ENCODE measurements around the gene GNGT2.

GNGT2 gene

DNA sequence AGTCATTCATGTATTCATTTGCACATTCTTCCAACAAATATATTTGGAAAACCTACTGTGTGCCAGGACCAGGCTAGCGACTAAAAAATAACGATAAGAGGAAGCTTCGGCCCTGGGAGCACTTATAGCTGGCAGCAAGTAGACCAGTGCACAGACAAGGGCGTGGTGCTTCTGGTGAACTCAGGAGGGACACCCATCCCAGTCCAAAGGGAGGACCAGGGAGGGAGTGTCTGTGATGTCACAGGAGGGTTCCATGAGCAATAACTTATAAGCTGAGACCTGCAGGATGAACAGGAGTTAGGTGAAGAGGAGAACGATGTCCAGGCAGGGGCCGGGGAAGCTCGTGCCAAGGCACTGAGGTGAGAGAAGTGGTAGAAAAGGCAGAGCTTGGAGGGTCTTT, 37.6 kb upstream of the GNGT2 start:
- no peak overlapping the region for H3K14ac ChIP-seq (ENCODE audit: low read length in 2 of 2)
- no peak overlapping the region for H2BK12ac ChIP-seq (ENCODE audit: low read length in 2 of 2)
- H4K91ac ChIP-seq (ENCODE audit: low read length): peak overlapping the region; percentile 20
- peaks cover 0 to 33% of the 10 kb centered on the region in 2 experiments for H3K27me3 ChIP-seq (ENCODE audit: control insufficient read depth in 1 of 2, insufficient read depth in 1 of 2, low read length in 2 of 2)
- no peaks in the 10 kb centered on the region for H3K79me1 ChIP-seq (replicated peaks; ENCODE audit: low read length, poor library complexity, severe bottlenecking)
- H4K8ac ChIP-seq (ENCODE audit: low read length): no peak overlapping the region
- H3K27ac ChIP-seq (ENCODE audit: low read length, poor library complexity, severe bottlenecking): no peak overlapping the region
- H3K9me3 ChIP-seq (ENCODE audit: control insufficient read depth, low read length): no peaks in the 10 kb centered on the region
- no peak overlapping the region for H3K4ac ChIP-seq (ENCODE audit: low read depth in 1 of 2, low read length in 2 of 2)
- H3K4me1 ChIP-seq (ENCODE audit: control insufficient read depth, insufficient read depth, low read depth, low read length): peaks cover 7% of the 10 kb centered on the region
- no peak overlapping the region for H3K4me2 ChIP-seq (ENCODE audit: low read length, poor library complexity, severe bottlenecking)
- no peak overlapping the region for H2BK15ac ChIP-seq (ENCODE audit: low read depth, poor library complexity, severe bottlenecking)
- DNase-seq: no peak
- H3K23ac ChIP-seq (ENCODE audit: low read length in 2 of 2): no peak overlapping the region
- WGBS: 93% methylated on average over 7 of the region's 7 CpGs
- no peak overlapping the region for H2BK120ac ChIP-seq (ENCODE audit: low read depth, low read length)
- no peak overlapping the region for H3K4me3 ChIP-seq (ENCODE audit: insufficient read depth in 1 of 2, low read depth in 1 of 2, low read length in 2 of 2)
- H2AFZ ChIP-seq (ENCODE audit: low read depth, low read length): no peak overlapping the region
- H2AK5ac ChIP-seq (ENCODE audit: low read length, severe bottlenecking): no peak overlapping the region
- no peak overlapping the region for H2BK5ac ChIP-seq (ENCODE audit: low read depth, low read length, poor library complexity, severe bottlenecking)
- no peak overlapping the region for H3K18ac ChIP-seq (ENCODE audit: low read depth in 1 of 2, low read length in 2 of 2)
- H3K9ac ChIP-seq (ENCODE audit: low read length): no peak overlapping the region
- H3K36me3 ChIP-seq (ENCODE audit: control insufficient read depth in 1 of 2, insufficient read depth in 2 of 2, low read depth in 1 of 2, low read length in 2 of 2): no peaks in the 10 kb centered on the region

DNA sequence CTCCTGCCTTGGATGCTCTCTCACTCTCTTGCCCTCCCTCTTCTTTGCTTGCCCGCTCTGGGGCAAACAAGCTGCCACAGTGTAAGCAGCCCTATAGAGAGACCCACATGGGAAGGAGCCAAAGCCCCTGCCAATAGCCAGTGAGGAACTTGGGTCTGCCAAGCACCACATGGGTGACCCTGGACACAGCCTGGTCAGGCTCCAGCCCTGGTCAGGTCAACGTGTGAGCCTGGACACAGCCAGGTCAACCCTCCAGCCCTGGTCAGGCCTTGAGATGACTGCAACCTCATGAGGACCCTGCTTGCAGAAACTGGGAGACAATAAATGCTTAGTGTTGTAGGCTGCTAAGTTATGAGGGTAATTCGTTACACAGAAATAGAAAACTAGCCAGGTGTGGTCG, 34.5 kb upstream of the GNGT2 start:
- Histone ChIP-seq H3K4me2 (ENCODE audit: low read length, poor library complexity, severe bottlenecking) (no peak overlapping the region), H3K36me3 (ENCODE audit: control insufficient read depth in 1 of 2, insufficient read depth in 2 of 2, low read depth in 1 of 2, low read length in 2 of 2) (no peaks in the 10 kb centered on the region), H3K9ac (ENCODE audit: low read length) (no peak overlapping the region), H2BK5ac (ENCODE audit: low read depth, low read length, poor library complexity, severe bottlenecking) (no peak overlapping the region), H2BK15ac (ENCODE audit: low read depth, poor library complexity, severe bottlenecking) (no peak overlapping the region), H3K79me1 (replicated peaks; ENCODE audit: low read length, poor library complexity, severe bottlenecking) (no peaks in the 10 kb centered on the region), H3K4me3 (ENCODE audit: insufficient read depth in 1 of 2, low read depth in 1 of 2, low read length in 2 of 2) (no peak overlapping the region), H3K9me3 (ENCODE audit: control insufficient read depth, low read length) (no peaks in the 10 kb centered on the region), H3K27ac (ENCODE audit: low read length, poor library complexity, severe bottlenecking) (no peak overlapping the region), H2BK12ac (ENCODE audit: low read length in 2 of 2) (no peak overlapping the region), H3K4me1 (ENCODE audit: control insufficient read depth, insufficient read depth, low read depth, low read length) (peaks cover 7% of the 10 kb centered on the region), H4K91ac (ENCODE audit: low read length) (no peak overlapping the region), H2AK5ac (ENCODE audit: low read length, severe bottlenecking) (no peak overlapping the region), H2AFZ (ENCODE audit: low read depth, low read length) (no peak overlapping the region), H3K27me3 (ENCODE audit: control insufficient read depth in 1 of 2, insufficient read depth in 1 of 2, low read length in 2 of 2) (peaks cover 0 to 36% of the 10 kb centered on the region in 2 experiments), H3K18ac (ENCODE audit: low read depth in 1 of 2, low read length in 2 of 2) (no peak overlapping the region), H4K8ac (ENCODE audit: low read length) (no peak overlapping the region), H3K14ac (ENCODE audit: low read length in 2 of 2) (no peak overlapping the region), H2BK120ac (ENCODE audit: low read depth, low read length) (no peak overlapping the region), H3K4ac (ENCODE audit: low read depth in 1 of 2, low read length in 2 of 2) (no peak overlapping the region), H3K23ac (ENCODE audit: low read length in 2 of 2) (no peak overlapping the region)
- DNase-seq: no peak
- 91% methylated on average over 4 of the region's 4 CpGs for WGBS

DNA sequence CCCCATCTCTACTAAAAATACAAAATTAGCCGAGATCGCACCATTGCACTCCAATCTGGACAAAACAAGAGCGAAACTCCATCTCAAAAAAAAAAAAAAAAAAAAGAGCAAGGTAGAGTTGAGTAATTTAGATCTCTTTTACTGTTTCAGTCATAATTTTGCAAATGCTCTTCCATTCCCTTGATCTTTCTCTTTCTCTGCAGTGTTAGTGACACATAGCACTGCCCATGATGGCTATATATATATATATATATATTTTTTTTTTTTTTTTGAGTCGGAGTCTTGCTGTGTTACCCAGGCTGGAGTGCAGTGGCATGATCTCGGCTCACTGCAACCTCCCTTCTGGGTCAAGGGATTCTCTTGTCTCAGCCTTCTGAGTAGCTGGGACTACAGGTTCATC, 32.4 kb upstream of the GNGT2 start:
- no peak overlapping the region for H3K27ac ChIP-seq (ENCODE audit: low read length, poor library complexity, severe bottlenecking)
- no peaks in the 10 kb centered on the region for H3K4me1 ChIP-seq (ENCODE audit: control insufficient read depth, insufficient read depth, low read depth, low read length)
- no peak overlapping the region for H4K91ac ChIP-seq (ENCODE audit: low read length)
- H2AK5ac ChIP-seq (ENCODE audit: low read length, severe bottlenecking): no peak overlapping the region
- H3K79me1 ChIP-seq (replicated peaks; ENCODE audit: low read length, poor library complexity, severe bottlenecking): no peaks in the 10 kb centered on the region
- H3K4me2 ChIP-seq (ENCODE audit: low read length, poor library complexity, severe bottlenecking): no peak overlapping the region
- H2BK5ac ChIP-seq (ENCODE audit: low read depth, low read length, poor library complexity, severe bottlenecking): no peak overlapping the region
- no peak overlapping the region for H2AFZ ChIP-seq (ENCODE audit: low read depth, low read length)
- WGBS: 100% methylated on average over 1 of the region's 5 CpGs
- no peak overlapping the region for H4K8ac ChIP-seq (ENCODE audit: low read length)
- no peak overlapping the region for H2BK12ac ChIP-seq (ENCODE audit: low read length in 2 of 2)
- H3K14ac ChIP-seq (ENCODE audit: low read length in 2 of 2): no peak overlapping the region
- no peaks in the 10 kb centered on the region for H3K9me3 ChIP-seq (ENCODE audit: control insufficient read depth, low read length)
- H3K36me3 ChIP-seq (ENCODE audit: control insufficient read depth in 1 of 2, insufficient read depth in 2 of 2, low read depth in 1 of 2, low read length in 2 of 2): no peaks in the 10 kb centered on the region
- H2BK120ac ChIP-seq (ENCODE audit: low read depth, low read length): no peak overlapping the region
- no peak overlapping the region for H3K23ac ChIP-seq (ENCODE audit: low read length in 2 of 2)
- no peak overlapping the region for H3K4me3 ChIP-seq (ENCODE audit: insufficient read depth in 1 of 2, low read depth in 1 of 2, low read length in 2 of 2)
- H2BK15ac ChIP-seq (ENCODE audit: low read depth, poor library complexity, severe bottlenecking): no peak overlapping the region
- H3K27me3 ChIP-seq (ENCODE audit: control insufficient read depth in 1 of 2, insufficient read depth in 1 of 2, low read length in 2 of 2): peaks cover 0 to 31% of the 10 kb centered on the region in 2 experiments
- H3K18ac ChIP-seq (ENCODE audit: low read depth in 1 of 2, low read length in 2 of 2): no peak overlapping the region
- no peak for DNase-seq
- H3K9ac ChIP-seq (ENCODE audit: low read length): no peak overlapping the region
- no peak overlapping the region for H3K4ac ChIP-seq (ENCODE audit: low read depth in 1 of 2, low read length in 2 of 2)

DNA sequence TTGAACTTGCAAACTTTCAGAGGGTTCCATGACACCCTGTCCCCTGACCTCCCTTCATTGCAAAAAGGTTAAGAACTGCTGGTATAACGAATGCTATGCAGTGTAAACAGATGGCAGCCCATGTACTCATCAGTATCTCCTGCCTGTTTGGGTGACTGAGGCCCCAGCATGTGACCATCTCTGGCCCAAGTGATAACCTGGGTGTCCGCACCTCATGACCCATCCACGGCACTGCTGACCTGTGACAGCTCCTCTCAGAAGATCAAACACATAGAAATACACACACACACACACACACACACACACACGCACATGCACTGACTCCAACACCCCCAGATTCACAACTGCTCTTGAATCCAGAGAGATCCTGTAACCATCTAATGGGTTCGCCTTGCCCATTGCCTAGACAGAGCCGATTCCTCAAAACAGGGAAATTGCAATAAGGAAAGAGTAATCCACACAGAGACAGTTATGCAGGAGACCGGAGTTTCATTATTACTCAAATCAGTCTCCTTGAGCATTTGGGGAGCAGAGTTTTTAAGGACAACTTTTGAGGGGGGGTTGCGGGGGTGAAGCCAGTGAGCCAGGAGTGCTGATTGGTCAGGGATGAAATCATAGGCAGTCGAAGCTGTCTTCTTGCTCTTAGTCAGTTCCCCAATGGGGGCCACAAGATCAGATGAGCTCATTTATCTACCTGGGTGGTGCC, 31.5 kb upstream of the GNGT2 start:
- H3K4ac ChIP-seq (ENCODE audit: low read depth in 1 of 2, low read length in 2 of 2): no peak overlapping the region
- H3K27me3 ChIP-seq (ENCODE audit: control insufficient read depth in 1 of 2, insufficient read depth in 1 of 2, low read length in 2 of 2): peaks cover 3 to 31% of the 10 kb centered on the region in 2 experiments
- H3K9me3 ChIP-seq (ENCODE audit: control insufficient read depth, low read length): no peaks in the 10 kb centered on the region
- no peak overlapping the region for H3K14ac ChIP-seq (ENCODE audit: low read length in 2 of 2)
- H4K91ac ChIP-seq (ENCODE audit: low read length): no peak overlapping the region
- 92% methylated on average over 9 of the region's 9 CpGs for WGBS
- H2BK5ac ChIP-seq (ENCODE audit: low read depth, low read length, poor library complexity, severe bottlenecking): no peak overlapping the region
- H3K4me1 ChIP-seq (ENCODE audit: control insufficient read depth, insufficient read depth, low read depth, low read length): no peaks in the 10 kb centered on the region
- no peak overlapping the region for H3K4me3 ChIP-seq (ENCODE audit: insufficient read depth in 1 of 2, low read depth in 1 of 2, low read length in 2 of 2)
- peak overlapping the region in 1 of 2 experiments; percentile 28 for H3K18ac ChIP-seq (ENCODE audit: low read depth in 1 of 2, low read length in 2 of 2)
- H3K23ac ChIP-seq (ENCODE audit: low read length in 2 of 2): no peak overlapping the region
- H3K9ac ChIP-seq (ENCODE audit: low read length): no peak overlapping the region
- H2BK120ac ChIP-seq (ENCODE audit: low read depth, low read length): no peak overlapping the region
- H4K8ac ChIP-seq (ENCODE audit: low read length): no peak overlapping the region
- no peak overlapping the region for H2BK15ac ChIP-seq (ENCODE audit: low read depth, poor library complexity, severe bottlenecking)
- no peaks in the 10 kb centered on the region for H3K36me3 ChIP-seq (ENCODE audit: control insufficient read depth in 1 of 2, insufficient read depth in 2 of 2, low read depth in 1 of 2, low read length in 2 of 2)
- H2AK5ac ChIP-seq (ENCODE audit: low read length, severe bottlenecking): no peak overlapping the region
- no peak overlapping the region for H3K4me2 ChIP-seq (ENCODE audit: low read length, poor library complexity, severe bottlenecking)
- no peak overlapping the region for H2AFZ ChIP-seq (ENCODE audit: low read depth, low read length)
- H2BK12ac ChIP-seq (ENCODE audit: low read length in 2 of 2): no peak overlapping the region
- H3K79me1 ChIP-seq (replicated peaks; ENCODE audit: low read length, poor library complexity, severe bottlenecking): no peaks in the 10 kb centered on the region
- H3K27ac ChIP-seq (ENCODE audit: low read length, poor library complexity, severe bottlenecking): no peak overlapping the region
- DNase-seq: no peak
